ENCODE results near the gene AMER2.
"Not testable (repeated sequence)": the region's sequence is repeated elsewhere in the genome, so short reads cannot be mapped to it uniquely, and the experiment has no call there.

The AMER2 gene

GRCh38 chr13:25180775-25181537 is 8.9 kb upstream of the AMER2 start:
- DNase-seq: peak in 1 of 2 donors; percentile 1

GRCh38 chr13:25179832-25180774 is 8.0 kb upstream of the AMER2 start:
- DNase-seq: no peak

- DNase-seq: no peak
Observed at GRCh38 chr13:25179011-25179410, 6.9 kb upstream of the AMER2 start.

- no peak for DNase-seq
Observed at GRCh38 chr13:25178070-25178469, 6.0 kb upstream of the AMER2 start.

GRCh38 chr13:25177636-25178035 is 5.5 kb upstream of the AMER2 start:
- no peak for DNase-seq

- no peak for DNase-seq
Observed at GRCh38 chr13:25177012-25177411, 4.9 kb upstream of the AMER2 start.

GRCh38 chr13:25175431-25175830 is 3.3 kb upstream of the AMER2 start:
- DNase-seq: no peak

GRCh38 chr13:25175026-25175425 is 2.9 kb upstream of the AMER2 start:
- no peak for DNase-seq

GRCh38 chr13:25174304-25174703 is 2.2 kb upstream of the AMER2 start:
- DNase-seq: no peak

- DNase-seq: no peak
Observed at GRCh38 chr13:25172303-25172630, 179 bp upstream of the AMER2 start.

GRCh38 chr13:25171170-25171516 is 945 bp downstream of the AMER2 start:
- DNase-seq: no peak

- no peak for DNase-seq
Observed at GRCh38 chr13:25170554-25171111, 1.5 kb downstream of the AMER2 start.

GRCh38 chr13:25169951-25170553 is 2.0 kb downstream of the AMER2 start:
- DNase-seq: no peak

- DNase-seq: no peak
Observed at GRCh38 chr13:25169356-25169755, 2.7 kb downstream of the AMER2 start.

- no peak for DNase-seq
Observed at GRCh38 chr13:25168790-25169189, 3.3 kb downstream of the AMER2 start.

- DNase-seq: no peak
Observed at GRCh38 chr13:25167382-25168174, 4.5 kb downstream of the AMER2 start.

GRCh38 chr13:25166306-25166705 is 5.8 kb downstream of the AMER2 start:
- no peak for DNase-seq

GRCh38 chr13:25165663-25166062 is 6.4 kb downstream of the AMER2 start:
- no peak for DNase-seq

- DNase-seq: not testable (repeated sequence)
Observed at GRCh38 chr13:25165163-25165562, 6.9 kb downstream of the AMER2 start.

- DNase-seq: no peak
Observed at GRCh38 chr13:25157681-25158080, 14.4 kb downstream of the AMER2 start.

GRCh38 chr13:25153736-25154135 is 18.4 kb downstream of the AMER2 start:
- DNase-seq: no peak

- DNase-seq: no peak
Observed at GRCh38 chr13:25151626-25152195, 20.4 kb downstream of the AMER2 start.

All from inflammatory macrophage treated with lipopolysaccharide for 1 hour (primary cell).